ENCODE measurements around the gene CHMP6.

The CHMP6 gene

GRCh38 chr17:80991645-80992076 is at the start of gene CHMP6:
CHMP6 (plus strand) TSS chr17:80991841; CDS start chr17:80991919, 78 bp downstream.
- no peak for DNase-seq

GRCh38 chr17:80942423-80943345 is 49.0 kb upstream of the CHMP6 start:
- no peak for DNase-seq

DNA sequence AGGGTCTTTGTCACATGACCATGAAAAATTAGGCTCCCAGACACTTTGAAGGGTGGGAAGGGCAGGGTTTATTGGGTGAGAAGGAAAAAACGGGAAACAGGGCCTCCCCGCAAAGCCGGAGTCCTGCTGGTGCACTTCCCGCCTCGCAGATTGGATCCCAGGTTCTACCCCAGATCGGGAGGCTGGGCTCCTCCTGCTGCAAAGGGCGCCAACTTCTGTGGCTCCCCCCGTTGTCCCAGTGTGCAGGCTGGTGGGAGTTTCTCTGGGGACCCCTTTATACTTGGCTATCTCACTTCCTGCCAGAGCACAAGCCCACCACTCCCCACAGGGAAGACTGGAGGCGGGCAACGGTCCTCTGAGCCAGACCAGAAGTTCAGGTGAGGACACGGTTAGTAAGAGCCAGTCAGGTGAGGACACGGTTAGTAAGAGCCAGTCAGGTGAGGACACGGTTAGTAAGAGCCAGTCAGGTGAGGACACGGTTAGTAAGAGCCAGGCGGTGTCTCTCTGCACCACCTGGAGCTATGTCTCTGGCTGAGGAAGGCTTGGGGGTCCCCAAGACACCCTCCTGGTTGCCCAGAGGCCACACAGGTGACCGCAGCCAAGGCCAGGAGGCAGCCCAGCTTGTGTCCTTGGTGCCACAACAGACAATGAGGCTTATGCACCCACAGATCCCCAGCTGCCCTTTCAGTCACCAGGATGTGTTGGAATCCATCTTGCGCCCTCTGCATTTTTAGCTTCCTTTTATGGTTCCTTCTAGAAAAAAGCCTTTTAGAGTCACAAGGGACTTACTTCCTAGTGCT is 48.1 kb upstream of the CHMP6 start:
- no peak for DNase-seq

DNA sequence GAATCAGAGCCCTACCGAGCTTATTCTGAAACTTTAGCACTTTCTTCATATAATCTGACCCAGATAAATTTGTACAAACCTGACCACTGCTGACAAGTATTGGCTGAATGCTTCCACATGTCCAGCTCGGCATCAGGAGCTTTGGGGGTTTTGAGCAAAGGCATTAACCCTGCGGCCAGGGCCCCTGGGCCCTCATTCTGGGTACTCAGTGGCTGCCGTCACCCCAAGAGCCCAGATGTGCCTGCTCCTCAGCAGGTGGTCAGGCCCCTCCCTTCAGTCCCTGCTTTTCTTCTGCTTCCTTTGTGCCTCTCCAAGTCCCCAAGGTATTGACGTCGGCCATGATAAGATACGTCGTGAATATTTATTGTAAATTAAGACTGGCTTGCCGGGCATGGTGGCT is 47.3 kb upstream of the CHMP6 start:
- no peak for DNase-seq

DNA sequence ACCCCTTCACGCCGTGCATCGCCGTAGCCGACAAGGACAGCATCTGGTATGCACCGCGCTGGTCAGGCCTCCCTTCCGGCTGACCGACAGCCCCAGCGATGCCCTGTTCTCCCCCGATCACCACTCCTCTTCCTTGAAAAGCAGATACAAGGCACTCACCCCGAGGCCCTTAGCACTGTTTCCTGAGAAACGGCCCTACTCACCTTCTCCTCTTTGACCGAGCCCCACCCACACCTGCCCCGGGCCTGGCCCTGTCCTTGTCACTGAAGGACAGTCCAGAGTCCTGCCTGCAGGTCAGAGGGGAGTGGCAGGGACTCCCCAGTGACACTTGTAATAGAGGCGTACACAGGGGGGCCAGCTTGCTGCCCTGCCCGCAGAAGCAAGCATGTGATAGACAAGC is 45.9 kb upstream of the CHMP6 start:
- no peak for DNase-seq

DNA sequence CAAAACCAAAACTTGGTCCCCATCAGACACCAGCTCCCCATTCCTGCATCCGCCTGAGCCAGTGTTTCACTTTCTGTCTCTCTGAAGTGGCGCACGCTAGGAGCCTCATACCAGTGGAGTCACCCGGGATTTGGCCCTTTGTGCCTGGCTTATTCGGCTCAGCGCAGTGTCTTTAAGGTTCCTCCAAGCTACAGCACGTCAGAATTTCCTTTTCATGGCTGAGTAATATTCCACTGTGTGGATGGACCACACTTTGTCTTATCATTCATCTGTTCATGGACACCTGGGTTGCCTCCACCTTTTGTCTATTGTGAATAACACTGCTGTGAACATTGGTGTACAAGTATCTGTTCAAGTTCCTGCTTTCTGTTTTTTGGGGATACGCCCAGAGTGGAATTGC is 45.2 kb upstream of the CHMP6 start:
- DNase-seq, result no peak

GRCh38 chr17:80947200-80947940 is 44.3 kb upstream of the CHMP6 start:
- no peak for DNase-seq

GRCh38 chr17:80948019-80948975 is 43.3 kb upstream of the CHMP6 start:
- DNase-seq, result no peak

- DNase-seq, result no peak
Measured at GRCh38 chr17:80948976-80949450, 42.6 kb upstream of the CHMP6 start.

GRCh38 chr17:80949451-80950421 is 41.9 kb upstream of the CHMP6 start:
- no peak for DNase-seq

DNA sequence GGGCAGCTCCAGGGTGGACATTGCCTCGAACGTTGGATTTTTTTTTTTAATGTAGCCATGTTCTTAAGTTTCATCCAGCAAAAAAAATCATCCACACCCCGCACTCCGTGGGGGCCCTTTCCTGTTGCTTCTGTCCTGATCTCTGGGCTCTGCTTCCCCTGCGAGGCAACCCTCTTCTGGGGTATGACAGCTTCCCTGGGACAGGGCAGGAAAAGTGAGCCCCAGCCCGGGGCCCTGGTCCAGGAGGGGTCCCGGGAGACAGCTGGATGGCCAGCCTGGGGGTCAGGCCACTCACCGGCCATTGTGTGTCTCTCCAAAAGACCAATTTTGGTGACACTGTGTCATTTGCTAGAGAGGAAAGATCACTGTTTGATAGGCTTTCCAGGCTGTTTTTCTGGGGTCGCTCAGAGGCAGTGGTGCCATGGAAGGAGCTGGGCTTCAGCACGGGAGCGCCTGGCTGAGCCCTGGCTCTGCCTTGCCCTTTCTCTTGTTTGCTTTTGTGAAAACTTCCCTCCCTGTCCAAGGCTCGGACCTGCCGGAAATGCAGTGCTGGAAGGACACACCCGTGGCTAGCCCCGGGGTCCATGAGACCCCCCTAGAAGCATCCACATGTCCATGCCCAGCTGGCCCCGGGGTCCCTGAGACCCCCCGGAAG is 41.0 kb upstream of the CHMP6 start:
- no peak for DNase-seq

GRCh38 chr17:80951121-80952090 is 40.2 kb upstream of the CHMP6 start:
- DNase-seq, result no peak

DNA sequence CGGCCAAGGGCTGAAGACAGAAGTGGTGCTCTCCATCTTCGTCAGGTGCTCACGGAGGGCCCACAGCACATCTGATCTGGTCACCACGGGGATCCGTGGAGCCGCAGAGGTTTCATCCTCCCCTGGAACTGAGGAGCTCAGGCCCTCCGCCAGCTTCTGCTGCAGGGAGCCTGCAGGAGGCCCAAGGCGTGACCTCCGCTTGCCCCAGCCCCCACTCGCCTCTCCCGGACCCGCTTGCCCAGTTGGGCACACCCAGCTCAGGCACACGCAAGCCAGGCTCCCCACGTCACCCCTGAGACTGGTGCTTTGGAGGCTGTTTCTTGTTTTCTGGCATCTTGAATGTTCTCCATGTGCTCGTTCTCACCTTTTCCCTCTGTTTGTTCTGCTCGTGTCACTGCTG is 39.4 kb upstream of the CHMP6 start:
- DNase-seq, result no peak

GRCh38 chr17:80953471-80954315 is 37.9 kb upstream of the CHMP6 start:
- no peak for DNase-seq

DNA sequence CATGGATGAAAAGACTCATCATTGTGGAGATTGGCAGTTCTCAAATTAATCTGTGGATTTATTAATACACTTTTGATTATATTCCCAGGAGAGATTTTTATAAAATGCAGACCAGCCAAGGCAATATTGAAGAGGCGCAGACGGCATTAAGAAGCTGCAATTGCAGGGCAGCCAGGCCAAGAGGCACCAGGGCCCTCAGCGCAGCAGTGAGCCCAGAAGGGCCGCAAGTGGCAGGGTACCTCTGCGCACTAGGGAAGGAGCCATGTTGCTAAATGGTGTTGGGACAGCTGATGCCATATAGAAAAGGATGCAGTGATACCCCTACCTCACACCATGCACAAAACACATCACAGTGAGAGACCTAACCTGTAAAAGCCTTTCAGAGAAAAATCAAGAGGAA is 36.6 kb upstream of the CHMP6 start:
- DNase-seq, result no peak

DNA sequence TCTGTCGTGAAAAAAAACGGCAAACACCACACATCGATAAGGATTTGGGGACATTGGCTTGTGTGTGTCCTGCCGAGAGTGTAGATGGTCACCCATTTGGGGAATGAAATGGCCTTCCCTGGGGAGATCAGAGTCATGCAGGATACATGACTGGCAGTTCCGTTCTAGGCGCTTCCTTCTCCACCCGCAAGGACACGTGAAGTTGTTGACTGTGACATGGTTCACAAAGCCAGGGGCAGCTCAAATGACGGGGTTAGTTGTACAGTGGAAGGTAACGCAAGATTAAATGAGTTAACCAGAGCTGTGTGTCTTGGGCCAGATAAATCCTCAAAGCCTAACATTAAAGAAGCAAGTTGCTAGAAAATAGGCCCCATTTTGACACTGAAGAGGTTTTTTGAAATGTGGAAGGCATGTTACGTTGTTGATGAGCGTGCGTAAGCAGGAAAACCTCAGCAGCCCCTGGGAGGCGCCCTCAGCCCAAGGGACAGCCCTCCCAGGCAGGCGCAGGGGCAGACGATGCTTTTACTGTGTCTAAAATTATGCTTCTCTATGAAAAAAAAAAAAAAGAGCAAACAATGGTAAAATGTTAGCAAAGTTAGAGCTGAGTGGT is 35.9 kb upstream of the CHMP6 start:
- DNase-seq, result no peak
